B cell (primary cell): Measurements from ENCODE around the gene HOXA3.

Experiments used
- CTCF ChIP-seq: fragments of 200-600 bp; IDR thresholded peaks from one replicate; pipeline ENCODE4 v1.8.0; 2022; ENCODE audit warnings: antibody characterized with exemption, mild to moderate bottlenecking
- EZH2 ChIP-seq: IDR thresholded peaks from 2 replicates; pipeline ENCODE4 v1.6.1; 2012; ENCODE audit warnings: borderline replicate concordance, low read depth, mild to moderate bottlenecking, moderate library complexity, low read length; ENCODE audit not compliant: insufficient read depth, poor library complexity, severe bottlenecking

GRCh38 chr7:27144781-27145164 lies 7.6 kb downstream of the HOXA3 start:
- TF ChIP-seq CTCF = no peak
- no peak for TF ChIP-seq EZH2
